ENCODE results near the gene REC114.
"Not testable (repeated sequence)": the region's sequence is repeated elsewhere in the genome, so short reads cannot be mapped to it uniquely, and the experiment has no call there.

REC114 gene

GRCh38 chr15:73442968-73443367, at the start of gene REC114:
REC114 (plus strand) TSS chr15:73443164; CDS start chr15:73443186, 22 bp downstream.
- no peak for DNase-seq (ENCODE audit: low read depth, low spot score)
- in situ Hi-C loops (cut with HindIII; ENCODE audit: low sequenced_read_pairs) = no loop called here
- H3K4me3 ChIP-seq (ENCODE audit: low read depth, low read length) = no peak within 1 kb of the TSS
- no peak for TF ChIP-seq CTCF (IDR thresholded peaks at IDR 0.05; ENCODE audit: low read depth, low read length)

- no peak for TF ChIP-seq CTCF (IDR thresholded peaks at IDR 0.05; ENCODE audit: low read depth, low read length)
- DNase-seq (ENCODE audit: low read depth, low spot score) = no peak
- H3K4me3 ChIP-seq (ENCODE audit: low read depth, low read length) = no peak overlapping the region
- in situ Hi-C loops (cut with HindIII; ENCODE audit: low sequenced_read_pairs) = no loop called here
These were observed 49.6 kb upstream of the REC114 start for GRCh38 chr15:73393336-73393735.

GRCh38 chr15:73394782-73395181, 48.2 kb upstream of the REC114 start:
- in situ Hi-C loops (cut with HindIII; ENCODE audit: low sequenced_read_pairs) = no loop called here
- DNase-seq (ENCODE audit: low read depth, low spot score) = no peak
- no peak overlapping the region for H3K4me3 ChIP-seq (ENCODE audit: low read depth, low read length)
- no peak for TF ChIP-seq CTCF (IDR thresholded peaks at IDR 0.05; ENCODE audit: low read depth, low read length)

GRCh38 chr15:73395671-73396070, 47.3 kb upstream of the REC114 start:
- H3K4me3 ChIP-seq (ENCODE audit: low read depth, low read length) = no peak overlapping the region
- no peak for TF ChIP-seq CTCF (IDR thresholded peaks at IDR 0.05; ENCODE audit: low read depth, low read length)
- DNase-seq (ENCODE audit: low read depth, low spot score) = no peak
- in situ Hi-C loops (cut with HindIII; ENCODE audit: low sequenced_read_pairs) = no loop called here

- no peak for DNase-seq (ENCODE audit: low read depth, low spot score)
- in situ Hi-C loops (cut with HindIII; ENCODE audit: low sequenced_read_pairs) = no loop called here
- TF ChIP-seq CTCF (IDR thresholded peaks at IDR 0.05; ENCODE audit: low read depth, low read length) = no peak
- no peak overlapping the region for H3K4me3 ChIP-seq (ENCODE audit: low read depth, low read length)
These were observed 45.5 kb upstream of the REC114 start for GRCh38 chr15:73397461-73397860.

GRCh38 chr15:73398861-73399260, 44.1 kb upstream of the REC114 start:
- no peak for TF ChIP-seq CTCF (IDR thresholded peaks at IDR 0.05; ENCODE audit: low read depth, low read length)
- in situ Hi-C loops (cut with HindIII; ENCODE audit: low sequenced_read_pairs) = no loop called here
- DNase-seq (ENCODE audit: low read depth, low spot score) = no peak
- H3K4me3 ChIP-seq (ENCODE audit: low read depth, low read length) = no peak overlapping the region

- DNase-seq (ENCODE audit: low read depth, low spot score); in situ Hi-C loops (cut with HindIII; ENCODE audit: low sequenced_read_pairs): not testable (repeated sequence)
These were observed 42.7 kb upstream of the REC114 start for GRCh38 chr15:73400222-73400621.

More at GRCh38 chr15:73400222-73400621, 42.7 kb upstream of the REC114 start:
- not testable (repeated sequence) for H3K4me3 ChIP-seq (ENCODE audit: low read depth, low read length)
